Astrocyte of the spinal cord (primary cell): ENCODE data around the gene ZBTB16.

Experiments used
- DNase-seq: peaks from one replicate; pipeline ENCODE4 v3.0.0; 2011; ENCODE audit warnings: low read depth, low spot score
- H3K4me3 ChIP-seq: 2 replicates; pipeline ENCODE4 v1.5.1; 2011; ENCODE audit warnings: low read depth, mild to moderate bottlenecking, low read length, moderate library complexity
- CTCF ChIP-seq: IDR thresholded peaks from 2 replicates; pipeline ENCODE4 v1.5.1; 2012; ENCODE audit warnings: low read depth, mild to moderate bottlenecking, low read length, inconsistent platforms
- in situ Hi-C: cut with HindIII; loops from 2 replicates; pipeline ENCODE4 v1.10.0; 2017; ENCODE audit warnings: low sequenced_read_pairs

The ZBTB16 gene

GRCh38 chr11:114110123-114110522 is 50.6 kb downstream of the ZBTB16 start:
- in situ Hi-C loops, result no loop called here
- H3K4me3 ChIP-seq, result no peak overlapping the region
- TF ChIP-seq CTCF, result no peak
- DNase-seq, result no peak

- in situ Hi-C loops, result no loop called here
- H3K4me3 ChIP-seq, result no peak overlapping the region
- TF ChIP-seq CTCF, result no peak
- DNase-seq, result peak; percentile 93
These were observed 51.7 kb downstream of the ZBTB16 start for GRCh38 chr11:114110952-114111947.

GRCh38 chr11:114115451-114115928 is 56.0 kb downstream of the ZBTB16 start:
- no peak for TF ChIP-seq CTCF
- H3K4me3 ChIP-seq, result no peak overlapping the region
- no peak for DNase-seq
- in situ Hi-C loops, result no loop called here

GRCh38 chr11:114116357-114116756 is 56.8 kb downstream of the ZBTB16 start:
- in situ Hi-C loops, result no loop called here
- no peak for DNase-seq
- no peak for TF ChIP-seq CTCF
- no peak overlapping the region for H3K4me3 ChIP-seq

GRCh38 chr11:114116800-114117199 is 57.3 kb downstream of the ZBTB16 start:
- DNase-seq, result no peak
- no peak for TF ChIP-seq CTCF

GRCh38 chr11:114120606-114121005 is 61.1 kb downstream of the ZBTB16 start:
- DNase-seq, result no peak
- in situ Hi-C loops, result no loop called here
- H3K4me3 ChIP-seq, result no peak overlapping the region
- TF ChIP-seq CTCF, result no peak

More at GRCh38 chr11:114116800-114117199, 57.3 kb downstream of the ZBTB16 start:
- H3K4me3 ChIP-seq, result no peak overlapping the region
- in situ Hi-C loops, result no loop called here
